HG03097 (cell line): ENCODE results near the gene C3orf22.

Experiments
- ATAC-seq: cut with Tn5 transposase; IDR thresholded peaks from one replicate; pipeline ENCODE4 v1.9.1; 2021; ENCODE audit not compliant: unreplicated experiment, low FRiP score

Gene C3orf22

DNA sequence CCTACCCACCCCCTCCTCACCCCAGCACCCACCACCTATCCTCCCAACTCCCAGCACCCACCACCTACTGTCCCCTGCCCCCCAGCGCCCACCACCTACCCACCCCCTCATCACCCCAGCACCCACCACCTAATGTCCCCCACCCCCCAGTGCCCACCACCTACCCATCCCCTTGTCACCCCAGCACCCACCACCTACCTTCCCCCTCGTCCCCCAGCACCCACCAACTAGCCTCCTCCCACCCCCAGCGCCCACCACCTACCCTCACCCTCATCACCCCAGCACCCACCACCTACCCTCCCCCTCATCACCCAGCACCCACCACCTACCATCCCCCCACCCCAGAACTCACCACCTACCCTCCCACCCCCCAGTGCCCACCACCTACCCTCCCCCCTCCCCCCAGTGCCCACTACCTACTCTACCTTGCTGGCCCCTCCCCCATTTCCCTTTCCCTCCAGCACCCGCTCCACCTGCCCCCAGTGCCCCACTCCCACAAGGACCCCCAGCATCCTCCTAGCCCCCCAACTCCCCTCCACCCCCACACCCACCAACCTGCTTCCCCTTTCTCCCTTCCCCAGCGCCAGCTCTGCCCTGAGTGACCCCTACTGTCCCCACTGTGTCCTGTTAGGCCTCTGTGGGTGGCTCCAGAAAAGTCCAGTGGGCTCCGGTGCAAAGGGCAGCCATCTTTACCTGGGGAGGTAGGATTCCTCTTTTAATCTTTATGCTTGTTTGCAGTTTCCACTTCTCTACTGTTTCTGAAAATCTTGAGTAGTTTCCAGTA is 42.4 kb downstream of the C3orf22 start:
- ATAC-seq, result no peak

DNA sequence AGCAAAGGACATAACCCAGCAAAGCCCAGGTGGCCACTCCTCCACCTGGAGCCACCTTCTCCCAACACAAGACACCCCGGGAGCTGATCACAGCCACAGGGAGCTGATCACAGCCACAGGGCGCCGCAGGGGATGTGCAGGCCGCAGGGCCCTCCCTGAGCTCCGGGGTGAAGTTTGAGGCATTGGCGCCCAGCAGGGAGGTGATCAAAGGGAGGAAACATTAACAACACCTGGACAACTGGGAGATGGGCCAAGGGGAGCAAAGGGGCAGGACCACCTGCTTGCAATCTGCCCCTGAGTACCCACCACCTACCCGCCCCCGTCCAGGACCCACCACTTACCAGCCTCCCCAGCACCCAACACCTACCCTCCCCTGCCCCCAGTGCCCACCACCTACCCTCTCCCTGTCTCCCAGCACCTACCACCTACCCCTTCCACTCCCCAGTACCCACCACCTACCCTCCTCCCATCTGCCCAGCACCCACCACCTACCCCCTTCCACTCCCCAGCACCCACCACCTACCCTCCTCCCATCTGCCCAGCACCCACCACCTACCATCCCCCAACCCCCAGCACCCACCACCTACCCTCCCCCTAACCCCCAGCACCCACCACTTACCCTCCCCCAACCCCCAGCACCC is 43.5 kb downstream of the C3orf22 start:
- ATAC-seq, result no peak

- ATAC-seq, result no peak
Observed at GRCh38 chr3:126514161-126514560, 44.6 kb downstream of the C3orf22 start.

DNA sequence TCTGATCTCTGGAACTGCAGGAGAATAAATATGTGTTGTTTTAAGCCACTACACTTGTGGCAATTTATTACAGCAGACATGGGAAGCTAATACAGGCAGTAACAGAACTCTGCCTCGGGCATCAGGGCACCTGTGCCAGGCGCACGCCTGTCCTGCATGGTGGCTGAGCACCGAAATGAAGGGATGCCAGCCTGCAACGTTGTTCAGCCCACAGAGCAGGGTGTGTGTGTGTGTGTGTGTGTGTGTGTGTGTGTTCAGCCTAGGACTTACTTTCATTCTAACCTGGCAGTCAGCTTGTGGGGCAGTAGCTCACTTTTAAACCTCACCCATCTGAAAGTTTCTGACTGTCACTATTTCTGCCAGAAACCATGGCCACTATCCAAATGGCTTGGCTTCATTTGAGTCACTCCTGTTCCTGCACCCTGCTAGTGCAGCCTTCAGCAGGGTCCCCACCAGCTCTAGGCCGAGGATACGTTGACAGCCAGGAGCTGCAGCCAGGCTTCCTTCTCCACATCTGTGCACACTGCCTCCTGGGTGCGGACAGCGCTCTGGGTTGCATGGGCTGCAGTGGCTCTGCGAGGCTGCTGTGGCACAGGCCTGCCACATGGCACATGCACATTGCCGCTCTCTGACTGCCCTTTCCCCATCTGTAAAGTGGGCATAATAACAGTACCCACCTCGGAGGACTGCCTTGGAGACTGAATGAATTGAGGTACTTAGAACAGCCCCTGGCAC is 45.6 kb downstream of the C3orf22 start:
- ATAC-seq, result no peak

DNA sequence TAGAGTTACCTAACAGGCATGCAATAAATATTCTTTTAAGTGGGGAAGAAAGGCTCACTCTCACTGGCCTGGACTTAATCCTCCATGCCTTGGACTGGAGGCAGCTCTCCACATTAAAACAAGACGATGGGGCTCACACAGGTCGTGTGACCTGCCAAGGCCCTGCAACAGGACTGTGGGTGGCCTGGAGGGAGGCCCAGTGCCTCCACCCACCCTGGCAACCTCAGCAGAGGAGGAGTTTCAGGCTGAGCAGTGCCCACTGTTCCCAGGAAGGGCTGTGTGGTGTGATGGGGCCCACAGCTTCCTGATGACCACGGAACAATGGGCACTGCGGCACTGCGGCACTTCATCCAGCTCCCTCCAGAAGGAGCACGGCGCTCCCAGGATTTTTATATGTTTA is 46.7 kb downstream of the C3orf22 start:
- ATAC-seq, result no peak

DNA sequence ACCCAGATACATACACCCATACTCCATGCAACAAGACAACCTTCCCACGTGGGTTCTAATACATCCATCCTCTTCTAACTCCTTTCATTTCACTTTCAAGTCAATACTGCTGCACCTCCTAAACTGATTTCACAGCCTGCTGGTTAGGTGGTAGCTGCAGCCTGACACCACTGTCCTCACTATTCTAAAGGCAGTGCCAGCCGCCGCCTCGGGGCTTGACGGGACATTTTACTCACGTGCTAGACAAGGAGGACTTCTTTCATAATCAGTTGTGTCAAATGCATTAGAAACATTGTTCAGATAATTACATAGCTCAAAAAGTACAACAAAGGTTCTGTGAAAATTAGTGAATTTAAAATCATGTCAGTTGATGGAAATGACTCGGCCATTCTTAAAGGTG is 47.4 kb downstream of the C3orf22 start:
- ATAC-seq, result no peak

GRCh38 chr3:126510308-126510910 is 48.3 kb downstream of the C3orf22 start:
- ATAC-seq, result no peak

- no peak for ATAC-seq
Observed at GRCh38 chr3:126509597-126510307, 49.0 kb downstream of the C3orf22 start.

DNA sequence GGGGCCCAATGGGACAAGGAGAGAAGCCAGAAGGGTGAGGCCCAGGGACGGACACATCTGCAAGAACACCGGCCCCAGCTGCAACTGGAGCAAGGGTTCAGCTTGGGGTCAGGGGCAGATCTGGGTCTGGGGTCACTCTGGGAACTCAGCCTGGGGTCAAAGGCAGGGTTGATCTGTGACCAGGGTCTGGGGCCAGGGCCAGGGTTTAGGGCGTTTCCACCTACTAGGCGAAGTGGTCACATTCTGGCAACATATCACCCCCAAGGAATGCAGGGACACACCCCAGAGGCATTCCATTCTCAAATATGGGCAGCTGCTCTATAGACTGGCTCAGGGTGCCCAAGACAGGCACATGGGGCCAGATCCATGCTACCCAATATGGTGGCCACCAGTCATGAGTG is 50.2 kb downstream of the C3orf22 start:
- ATAC-seq, result no peak

DNA sequence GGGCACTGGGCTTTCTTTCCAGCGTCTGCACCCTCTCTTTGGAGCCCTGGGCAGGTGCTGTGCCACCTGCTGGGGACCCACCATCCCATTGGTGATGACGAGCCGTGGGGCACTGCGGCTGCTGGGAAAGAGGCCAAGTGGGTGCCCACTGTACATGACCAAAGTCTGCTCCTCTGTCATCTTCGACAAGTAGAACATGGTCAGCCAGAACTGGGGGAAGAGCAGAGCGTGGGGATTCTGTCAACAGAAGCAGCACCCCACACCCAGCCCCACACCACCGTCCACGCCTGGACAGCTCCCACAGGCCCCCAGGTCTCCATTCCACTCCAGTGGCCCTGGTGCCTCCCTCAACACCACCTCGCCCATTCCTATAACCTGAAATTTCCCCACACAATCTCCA is 50.8 kb downstream of the C3orf22 start:
- ATAC-seq, result no peak

- ATAC-seq, result no peak
Observed at GRCh38 chr3:126503701-126504100, 55.0 kb downstream of the C3orf22 start.

DNA sequence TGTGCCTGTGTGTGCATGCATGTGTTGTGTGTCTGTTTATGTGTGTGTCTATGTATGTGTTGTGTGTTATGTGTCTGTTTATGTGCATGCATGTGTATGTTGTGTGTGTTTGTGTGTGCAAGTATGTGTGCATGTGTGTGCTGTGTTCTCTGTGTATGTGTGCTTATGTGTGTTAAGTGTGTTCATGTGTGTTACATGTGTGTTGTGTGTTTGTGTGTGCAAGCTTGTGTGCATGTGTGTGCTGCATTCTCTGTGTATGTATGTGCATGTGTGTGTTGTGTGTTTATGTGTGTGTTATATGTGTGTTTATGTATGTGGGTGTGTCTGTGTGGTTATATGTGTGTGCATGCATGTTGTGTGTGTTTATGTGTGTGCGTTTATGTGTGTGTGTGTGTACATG is 56.1 kb downstream of the C3orf22 start:
- ATAC-seq, result no peak

GRCh38 chr3:126501736-126502135 is 57.0 kb downstream of the C3orf22 start:
- no peak for ATAC-seq

- ATAC-seq, result no peak
Observed at GRCh38 chr3:126501054-126501453, 57.7 kb downstream of the C3orf22 start.

GRCh38 chr3:126500016-126500415 is 58.7 kb downstream of the C3orf22 start:
- no peak for ATAC-seq
